Measurements from ENCODE around the gene TSPAN9.

GRCh38 chr12:3042394-3042793, 34.8 kb upstream of the TSPAN9 start:
- TF ChIP-seq, protein P1, sequence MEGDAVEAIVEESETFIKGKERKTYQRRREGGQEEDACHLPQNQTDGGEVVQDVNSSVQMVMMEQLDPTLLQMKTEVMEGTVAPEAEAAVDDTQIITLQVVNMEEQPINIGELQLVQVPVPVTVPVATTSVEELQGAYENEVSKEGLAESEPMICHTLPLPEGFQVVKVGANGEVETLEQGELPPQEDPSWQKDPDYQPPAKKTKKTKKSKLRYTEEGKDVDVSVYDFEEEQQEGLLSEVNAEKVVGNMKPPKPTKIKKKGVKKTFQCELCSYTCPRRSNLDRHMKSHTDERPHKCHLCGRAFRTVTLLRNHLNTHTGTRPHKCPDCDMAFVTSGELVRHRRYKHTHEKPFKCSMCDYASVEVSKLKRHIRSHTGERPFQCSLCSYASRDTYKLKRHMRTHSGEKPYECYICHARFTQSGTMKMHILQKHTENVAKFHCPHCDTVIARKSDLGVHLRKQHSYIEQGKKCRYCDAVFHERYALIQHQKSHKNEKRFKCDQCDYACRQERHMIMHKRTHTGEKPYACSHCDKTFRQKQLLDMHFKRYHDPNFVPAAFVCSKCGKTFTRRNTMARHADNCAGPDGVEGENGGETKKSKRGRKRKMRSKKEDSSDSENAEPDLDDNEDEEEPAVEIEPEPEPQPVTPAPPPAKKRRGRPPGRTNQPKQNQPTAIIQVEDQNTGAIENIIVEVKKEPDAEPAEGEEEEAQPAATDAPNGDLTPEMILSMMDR (optimal IDR thresholded peaks at IDR 0.05 in 1 of 3, IDR thresholded peaks at IDR 0.05 in 1 of 3, conservative IDR thresholded peaks at IDR 0.05 in 1 of 3; ENCODE audit: extremely low read depth in 1 of 3, insufficient read depth in 2 of 3, low read length in 3 of 3) = no peak
- no peak for TF ChIP-seq EZH2 (IDR thresholded peaks at IDR 0.05; ENCODE audit: low read length)
